GM19043 (cell line): ENCODE data around the gene ABCA4.

ENCODE experiments used
- ATAC-seq: cut with Tn5 transposase; IDR thresholded peaks from one replicate; pipeline ENCODE4 v1.9.1; 2021; ENCODE audit warnings: low read depth; ENCODE audit not compliant: unreplicated experiment

ABCA4 gene

DNA sequence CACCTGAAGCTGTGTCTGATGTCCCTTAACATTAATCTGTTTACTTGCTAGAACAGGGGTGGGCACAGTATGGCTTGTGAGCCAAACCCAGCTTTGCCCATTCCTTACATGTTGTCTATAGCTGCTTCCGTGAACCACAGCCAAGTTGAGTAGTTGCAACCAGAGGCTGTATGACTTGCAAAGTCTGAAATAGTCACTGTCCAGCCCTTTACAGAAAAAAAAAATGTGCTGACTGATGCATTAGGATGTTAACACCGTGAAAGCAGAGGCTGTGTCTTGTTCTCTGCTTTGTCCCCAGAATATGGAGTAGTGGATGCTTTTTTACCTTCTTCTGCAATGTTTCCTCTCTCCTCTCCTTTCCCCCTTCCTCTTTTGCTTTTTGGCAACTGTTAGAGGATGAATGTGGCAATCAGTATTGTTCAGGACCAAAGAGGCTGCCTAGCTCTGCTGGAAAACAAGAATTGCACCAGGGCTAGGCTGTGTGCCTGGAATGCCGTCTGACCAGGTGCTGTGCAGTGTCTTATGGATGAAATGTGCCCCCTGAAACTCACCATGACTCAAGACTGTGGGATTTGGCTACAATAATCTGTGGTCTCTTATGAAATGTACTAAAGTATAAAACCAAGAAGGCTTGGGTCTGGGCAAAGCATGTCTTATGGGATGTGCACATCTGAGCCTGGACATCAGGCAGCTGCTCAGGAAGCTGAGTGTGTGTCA lies 132.2 kb downstream of the ABCA4 start:
- no peak for ATAC-seq

DNA sequence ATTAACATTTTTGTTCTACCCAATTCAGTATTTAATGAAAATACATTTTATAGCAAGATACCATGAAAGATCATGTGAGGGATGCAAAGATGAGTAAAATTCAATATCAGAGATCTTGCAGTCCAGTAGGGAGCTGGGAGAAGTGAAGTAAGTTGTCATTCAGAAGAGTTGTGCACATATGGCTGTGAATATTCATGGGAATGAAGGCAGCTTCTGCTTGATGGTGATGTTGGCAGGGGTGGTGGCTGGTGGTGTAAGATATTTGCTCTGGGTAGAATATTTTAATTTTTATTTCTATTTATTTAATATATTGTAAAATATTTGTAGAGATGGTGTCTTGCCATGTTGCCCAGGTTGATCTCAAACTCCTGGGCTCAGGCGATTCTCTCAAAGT lies 139.7 kb downstream of the ABCA4 start:
- ATAC-seq: no peak

DNA sequence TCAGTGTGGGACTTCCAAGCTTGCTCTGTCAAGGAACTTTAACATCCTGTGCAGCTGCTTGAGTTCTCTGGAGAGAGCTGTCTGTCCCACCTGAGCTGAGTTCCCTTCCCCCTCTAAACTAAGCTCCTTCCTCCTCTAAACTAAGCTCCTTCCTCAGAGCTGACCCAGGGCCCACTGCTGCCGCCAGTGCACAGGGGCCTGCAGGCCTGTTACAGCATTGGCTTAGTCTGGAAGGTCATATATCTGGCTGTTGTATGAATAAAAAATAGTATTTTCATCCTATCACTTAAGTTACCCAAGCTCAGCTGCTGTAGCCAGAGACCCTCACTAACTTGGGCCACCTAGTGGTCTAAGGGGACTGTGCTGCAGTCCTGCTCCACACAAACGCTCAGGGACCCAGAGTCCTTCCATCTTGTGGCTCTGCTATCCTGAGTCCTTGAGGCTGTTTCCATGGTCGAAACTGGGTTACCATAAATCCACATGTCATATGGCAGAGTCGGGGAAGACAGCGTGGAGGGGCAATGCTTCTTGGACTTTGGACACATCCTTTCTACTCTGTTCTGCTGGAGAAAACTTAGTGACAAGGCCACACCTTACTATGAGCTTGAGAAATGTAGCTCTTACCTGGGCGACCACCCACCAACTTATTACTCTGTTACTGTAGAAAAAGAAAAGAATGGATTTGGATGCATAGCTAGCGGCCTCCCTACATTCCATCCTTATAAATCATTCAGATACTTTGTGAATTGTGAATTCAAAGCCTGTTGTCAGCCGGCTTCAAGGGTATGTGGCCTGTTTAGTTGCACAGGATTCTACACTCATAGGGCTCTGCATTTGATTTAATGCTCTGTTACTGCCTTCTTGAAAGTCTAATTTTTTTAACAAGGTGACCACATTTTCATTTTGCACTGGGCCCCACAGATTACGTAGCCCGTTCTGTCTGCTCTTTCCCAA lies 140.4 kb downstream of the ABCA4 start:
- ATAC-seq: no peak

DNA sequence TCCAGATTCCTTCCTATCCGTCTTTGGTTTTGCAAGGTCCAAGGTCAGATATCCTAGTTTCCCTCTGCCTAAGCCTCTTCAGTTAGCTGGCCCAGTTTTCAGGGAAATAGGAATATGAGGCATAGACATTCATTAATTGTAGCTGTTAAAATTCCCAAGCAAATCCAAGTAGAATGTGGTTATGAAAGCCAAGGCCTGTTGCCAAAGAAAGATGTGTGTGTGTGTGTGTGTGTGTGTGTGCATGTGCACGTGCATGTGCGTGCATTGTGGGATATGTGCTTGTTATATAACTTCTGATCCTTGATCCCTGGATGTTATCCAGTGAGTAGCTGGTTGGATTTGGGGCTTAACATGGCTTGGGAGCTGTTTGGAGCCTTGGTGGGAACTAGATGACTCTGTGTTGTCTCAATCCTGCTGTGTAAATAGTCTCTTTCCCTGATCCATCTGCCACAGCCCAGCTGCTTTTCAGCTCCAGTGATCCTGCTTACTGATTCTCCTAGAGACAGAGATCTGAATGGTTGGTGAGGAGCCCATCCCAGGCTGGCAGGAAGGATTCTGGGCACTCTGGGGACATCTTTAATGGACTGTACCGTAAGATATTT lies 141.1 kb downstream of the ABCA4 start:
- ATAC-seq: no peak

DNA sequence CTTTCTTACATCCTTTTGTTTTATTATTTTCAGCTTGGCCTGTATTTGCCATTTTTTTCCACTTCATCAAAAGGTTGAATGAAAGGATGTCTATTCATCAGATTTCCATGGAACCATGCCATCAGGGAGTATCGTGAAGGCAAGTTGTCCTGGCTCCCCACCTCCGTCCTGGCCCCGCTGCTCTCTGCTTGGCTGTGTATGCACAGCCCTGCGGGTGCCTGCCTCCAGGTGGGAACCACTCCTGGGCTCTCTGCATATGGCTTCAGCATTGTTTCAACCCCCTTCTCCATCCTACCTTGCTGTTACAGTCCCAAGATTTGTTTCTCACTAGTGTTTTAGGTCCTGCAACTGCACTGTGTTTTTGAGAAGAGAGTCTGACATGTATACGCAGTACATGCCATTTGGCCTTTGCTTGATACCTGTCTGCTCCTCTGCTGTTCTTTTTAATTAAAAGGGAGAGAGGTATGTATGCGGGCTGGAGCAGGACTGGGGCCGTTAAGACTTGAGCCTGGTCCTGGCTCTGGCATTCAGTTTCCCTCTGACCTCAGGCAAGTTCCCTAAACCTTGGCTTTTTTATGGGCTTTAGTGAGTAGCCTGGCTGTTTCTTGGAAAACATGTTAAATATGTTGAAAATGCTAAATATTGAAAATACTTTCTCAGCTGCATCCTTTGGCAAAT lies 141.8 kb downstream of the ABCA4 start:
- no peak for ATAC-seq

DNA sequence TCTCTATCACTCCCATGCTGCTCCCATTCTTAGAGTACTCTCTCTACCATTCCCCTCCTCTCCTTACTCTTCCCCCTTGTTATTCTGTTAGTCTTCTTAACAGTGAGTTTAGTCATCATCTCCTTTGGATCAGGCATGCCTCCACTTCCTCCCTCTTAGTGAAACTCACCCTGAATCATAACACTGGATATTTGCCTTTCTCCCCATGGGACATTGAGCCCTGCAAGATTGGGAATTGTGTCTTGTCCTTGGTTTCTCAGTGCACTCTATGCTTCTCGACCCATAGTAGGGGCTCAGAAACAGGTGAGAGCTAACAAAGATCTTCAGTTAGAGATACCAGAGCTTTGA lies 143.4 kb downstream of the ABCA4 start:
- no peak for ATAC-seq

DNA sequence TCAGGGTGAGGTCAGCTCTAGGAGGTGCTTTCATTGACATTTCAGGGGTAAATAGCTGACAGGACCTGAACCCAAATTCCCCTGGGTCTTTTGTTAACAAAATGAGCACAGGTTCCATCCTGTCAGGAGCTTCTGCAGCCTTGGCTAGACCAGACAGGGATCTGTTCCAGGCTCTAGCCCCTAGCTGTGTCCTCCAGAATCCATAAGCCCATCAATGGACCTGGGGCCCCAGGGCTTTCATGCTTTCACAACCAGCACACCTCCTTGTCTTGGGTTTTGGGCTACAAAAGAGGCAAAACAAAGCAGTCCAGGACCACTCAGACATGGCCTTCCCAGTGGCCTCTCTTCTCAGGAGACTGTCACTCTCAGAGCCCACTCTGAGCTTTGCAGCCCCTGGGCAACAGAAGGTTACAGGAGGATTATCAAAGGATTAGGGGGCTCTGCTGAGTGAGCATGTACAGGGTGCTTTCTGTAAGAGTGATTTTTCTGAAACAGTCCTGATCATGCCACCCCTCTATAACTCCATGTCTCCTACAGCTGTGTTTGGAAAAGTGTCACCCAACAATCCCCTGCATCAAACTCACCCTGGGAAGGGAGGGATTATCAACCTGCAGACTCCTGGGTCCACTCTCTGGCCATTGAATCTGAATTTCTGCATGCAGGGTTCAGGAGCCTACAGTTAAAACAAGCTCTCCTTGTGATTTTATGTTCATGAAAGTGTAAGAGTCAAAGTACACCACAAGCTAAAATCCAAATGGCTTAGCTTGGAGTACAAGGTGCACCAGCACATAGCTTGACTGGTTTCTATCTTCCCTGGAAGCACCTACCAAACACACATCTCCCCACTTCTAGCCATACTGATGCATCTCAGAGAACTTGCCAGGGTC lies 144.0 kb downstream of the ABCA4 start:
- no peak for ATAC-seq

DNA sequence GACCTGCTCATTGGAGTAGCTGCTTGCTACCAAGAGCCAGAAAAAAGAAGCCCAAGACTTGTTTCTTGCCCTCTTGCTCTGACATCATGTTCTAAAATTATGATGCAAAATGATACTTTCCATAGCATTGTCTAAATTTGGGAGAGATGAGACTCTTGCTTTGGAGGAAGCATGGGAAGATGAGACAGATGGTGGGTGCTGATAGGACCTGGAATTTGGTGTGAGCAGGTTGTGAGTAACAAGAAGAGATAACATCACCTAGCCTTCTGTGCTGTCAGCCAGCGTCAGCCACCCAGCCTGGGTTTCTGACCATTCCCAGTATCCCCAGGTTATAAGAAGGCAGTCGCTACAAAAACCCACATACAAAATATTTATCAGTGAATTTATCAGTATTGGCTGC lies 144.7 kb downstream of the ABCA4 start:
- ATAC-seq: no peak

DNA sequence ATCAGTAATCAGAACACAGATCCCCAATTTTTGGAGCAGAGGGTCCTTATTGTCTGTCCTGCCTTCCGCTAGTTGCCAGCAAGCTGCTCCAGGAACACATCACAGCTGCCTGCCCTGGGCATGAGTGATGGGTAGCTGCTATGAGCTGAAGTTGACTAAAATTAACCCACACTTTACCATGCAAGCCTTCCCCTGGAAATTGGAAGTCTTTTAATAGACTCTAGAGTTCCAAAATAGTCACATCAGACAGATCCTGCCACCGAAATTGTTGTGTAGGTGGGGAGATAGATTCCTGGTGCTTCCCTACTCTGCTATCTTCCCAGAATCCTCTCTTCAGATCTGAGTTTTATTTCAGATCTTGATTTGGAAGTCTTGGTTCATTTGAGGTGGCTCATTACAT lies 148.6 kb downstream of the ABCA4 start:
- ATAC-seq: no peak

DNA sequence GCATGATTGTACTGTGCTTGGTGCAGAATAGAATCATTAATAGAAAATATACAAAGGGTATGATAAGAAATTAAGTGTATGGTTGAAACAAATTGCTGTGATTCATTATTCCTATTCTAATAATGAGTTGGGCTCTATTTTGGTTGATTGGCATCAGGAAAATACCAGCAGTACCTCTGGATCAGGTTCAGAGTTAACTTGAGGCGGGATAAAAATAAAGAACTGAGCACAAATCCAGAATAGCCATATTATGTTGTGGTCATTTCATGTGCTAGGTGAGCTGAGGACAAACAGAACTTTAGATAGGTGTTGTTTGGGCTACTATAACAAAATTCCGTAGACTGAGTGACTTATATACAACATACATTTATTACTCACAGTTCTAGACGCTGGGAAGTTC lies 151.1 kb downstream of the ABCA4 start:
- no peak for ATAC-seq

DNA sequence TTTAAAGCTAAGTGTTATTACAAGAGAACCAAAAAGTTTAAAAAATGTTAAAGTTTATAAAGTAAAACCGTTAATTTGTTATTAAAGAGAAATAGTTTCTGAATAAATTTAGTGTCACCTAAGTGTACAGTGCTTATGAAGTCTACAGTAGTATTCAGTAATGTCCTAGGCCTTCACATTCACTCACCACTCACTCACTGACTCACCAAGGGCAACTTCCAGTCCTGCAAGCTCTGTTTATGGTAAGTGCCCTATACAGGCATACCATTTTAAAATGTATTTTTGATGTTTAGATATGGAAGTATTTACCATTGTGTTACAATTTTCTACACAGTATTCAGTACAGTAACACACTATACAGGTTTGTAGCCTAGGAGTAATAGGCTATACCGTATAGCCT lies 151.6 kb downstream of the ABCA4 start:
- no peak for ATAC-seq

DNA sequence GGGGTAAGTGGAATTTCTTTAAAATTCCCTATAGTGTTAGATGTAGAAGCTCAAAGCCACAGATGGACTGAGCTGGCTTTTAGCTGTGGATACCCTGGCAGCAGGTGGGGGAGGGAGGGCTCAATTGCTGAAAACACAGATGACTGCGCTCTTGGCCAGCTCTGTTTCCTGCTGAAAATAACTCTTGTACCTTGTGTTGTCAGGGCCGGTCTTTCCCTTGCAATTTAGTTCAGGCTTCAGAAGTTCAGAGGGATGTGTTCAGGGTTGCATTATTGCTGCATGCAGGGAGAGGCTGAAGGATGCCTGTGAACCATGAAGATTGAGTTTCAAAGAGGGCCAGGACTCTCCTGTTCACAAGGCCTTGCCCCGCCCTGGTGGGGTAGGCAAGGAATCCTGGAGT lies 153.6 kb downstream of the ABCA4 start:
- ATAC-seq: no peak

DNA sequence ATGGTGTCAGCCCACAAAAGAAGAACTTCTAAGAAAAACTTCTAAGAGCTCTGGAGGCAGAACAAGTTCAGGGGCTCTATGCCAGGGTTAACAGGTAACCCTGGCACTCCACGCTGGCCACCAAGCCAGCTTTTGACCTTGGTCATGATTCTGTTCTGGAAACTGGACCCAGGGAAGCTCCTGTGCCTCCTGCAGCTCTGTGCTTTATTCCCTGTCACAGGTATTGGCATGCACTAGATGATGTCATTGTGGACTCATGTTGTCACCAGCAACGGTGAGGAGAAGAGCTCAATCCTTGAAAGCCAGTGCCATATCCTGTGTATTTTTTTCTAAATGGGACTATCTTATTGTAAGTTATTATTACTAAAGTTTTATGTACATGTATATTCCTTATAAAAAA lies 155.1 kb downstream of the ABCA4 start:
- no peak for ATAC-seq

DNA sequence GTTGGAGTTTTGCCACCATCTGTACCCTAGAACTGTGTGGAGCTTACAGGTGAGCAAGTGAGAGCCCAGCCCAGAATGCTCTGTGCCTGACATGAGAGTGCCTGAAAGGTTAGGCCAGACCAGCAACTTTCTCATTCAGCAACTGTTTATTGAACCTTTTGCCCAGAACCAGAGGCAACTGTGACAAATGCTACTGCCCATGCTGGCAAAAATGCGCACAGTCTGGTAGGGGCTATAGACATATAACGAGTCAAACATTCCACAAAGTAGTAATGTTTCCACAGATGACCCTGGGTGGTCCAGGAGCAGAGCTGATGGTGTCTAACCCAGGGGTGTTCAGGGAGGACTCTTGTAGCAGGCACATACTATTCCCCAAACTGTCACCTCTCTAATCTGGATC lies 155.7 kb downstream of the ABCA4 start:
- ATAC-seq: no peak

DNA sequence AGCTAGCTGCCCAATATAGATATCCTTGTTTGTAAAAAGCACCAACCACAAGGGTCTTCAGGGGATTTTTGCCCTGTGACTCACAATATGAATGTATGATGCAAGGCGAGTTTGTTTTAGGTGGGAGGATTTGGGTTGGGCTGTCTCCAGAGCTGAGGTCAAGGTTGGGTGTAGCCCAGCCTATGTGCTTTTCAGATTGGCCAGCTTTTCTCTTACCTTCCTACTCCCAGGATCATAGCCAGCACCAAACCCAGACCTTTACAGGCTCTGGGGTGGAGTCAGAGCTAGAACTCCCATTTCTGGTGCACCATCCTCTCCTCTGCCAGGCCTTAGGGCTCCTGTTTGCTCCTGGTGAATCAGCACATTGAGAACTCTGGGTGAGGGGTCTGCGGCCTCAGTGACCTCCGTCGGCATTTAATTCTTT lies 156.2 kb downstream of the ABCA4 start:
- no peak for ATAC-seq

DNA sequence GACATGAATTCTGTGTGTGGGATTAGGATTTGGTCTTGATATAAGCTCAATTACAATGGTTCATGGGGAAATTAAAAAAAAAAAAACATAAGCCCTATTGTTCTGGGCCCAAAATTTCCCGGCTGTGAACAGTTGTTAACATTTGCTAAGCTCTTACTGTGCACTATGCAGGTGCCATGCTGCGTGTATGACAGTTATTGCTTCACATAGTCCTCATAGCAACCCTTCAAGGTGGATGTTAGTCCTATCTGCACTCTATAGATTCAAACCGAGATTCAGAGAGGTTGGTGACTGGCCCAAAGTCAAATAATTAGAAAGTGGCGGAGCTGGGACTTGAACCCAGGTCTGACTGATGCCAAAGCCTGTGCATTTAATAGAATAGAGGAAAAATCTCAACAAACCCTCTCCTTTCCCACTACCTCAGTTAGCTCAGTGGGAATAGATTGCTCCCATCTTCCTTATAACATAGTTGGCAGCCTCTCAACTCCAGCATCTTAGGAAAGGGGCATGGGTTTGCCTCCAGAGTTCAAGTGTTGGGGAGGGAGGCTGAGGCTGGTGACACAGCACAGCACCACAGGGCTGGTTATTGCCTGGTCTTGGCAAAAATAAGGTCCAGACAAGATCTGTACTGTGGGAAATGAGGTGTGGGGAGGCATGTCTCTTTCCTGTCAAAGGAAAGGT lies 156.7 kb downstream of the ABCA4 start:
- no peak for ATAC-seq

DNA sequence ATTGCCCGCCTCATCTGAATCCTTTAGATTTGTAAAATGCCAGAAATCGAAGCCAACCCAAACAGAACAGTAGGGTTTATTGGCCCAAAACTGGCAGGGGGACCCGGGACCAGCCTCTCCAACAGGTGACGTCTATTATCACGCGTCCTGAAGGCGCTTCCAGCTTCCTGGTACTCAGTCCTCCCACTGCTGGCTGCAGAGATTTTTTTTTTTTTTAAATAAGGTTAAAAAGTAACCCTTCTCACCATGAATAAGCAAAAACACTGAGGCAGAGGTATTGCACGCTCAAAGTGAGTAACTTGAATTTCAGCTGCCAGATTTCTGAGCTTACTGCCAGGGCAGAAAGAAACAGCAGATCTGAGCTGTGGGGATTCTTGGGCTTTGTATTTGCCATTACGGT lies 157.4 kb downstream of the ABCA4 start:
- no peak for ATAC-seq

DNA sequence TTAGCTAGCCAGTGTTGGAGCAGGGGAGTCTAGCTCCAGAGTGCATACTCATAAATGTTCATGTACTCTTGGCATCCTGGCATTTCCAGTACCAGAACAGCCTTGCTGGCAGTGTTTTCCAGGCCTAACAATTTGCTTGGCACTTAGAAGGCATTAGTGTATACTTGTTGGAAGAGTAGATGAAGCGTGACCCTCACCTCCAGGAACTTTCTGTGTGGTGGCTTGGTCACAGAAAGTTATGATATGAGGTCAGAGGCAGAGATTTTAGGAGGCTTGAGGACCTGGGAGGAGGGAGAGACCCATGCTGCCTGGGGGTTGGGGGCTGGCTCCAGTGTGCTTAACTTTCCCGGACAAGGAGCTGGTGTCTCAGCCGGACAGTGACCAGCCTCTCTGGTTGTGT lies 159.0 kb downstream of the ABCA4 start:
- no peak for ATAC-seq

DNA sequence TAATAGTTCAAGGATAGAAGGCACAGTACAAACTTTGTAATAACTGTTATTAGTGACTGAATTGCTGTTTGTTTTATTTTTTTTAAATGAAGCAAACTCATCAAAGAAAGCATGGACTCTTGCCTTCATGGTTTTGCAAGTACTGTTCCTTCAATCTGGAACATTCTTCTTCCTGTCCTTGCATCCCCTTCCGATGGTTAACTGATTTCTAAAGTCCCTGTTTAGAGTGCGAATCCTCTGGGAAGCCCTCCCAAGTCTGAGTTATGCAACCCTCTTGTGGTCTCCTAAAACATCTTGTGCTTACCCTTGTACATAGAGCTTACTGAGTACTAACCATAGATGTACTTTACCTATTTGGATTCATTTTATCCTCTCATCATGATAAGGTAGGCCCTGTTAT lies 159.5 kb downstream of the ABCA4 start:
- no peak for ATAC-seq
